ENCODE results near the gene MORN1. TPM values are rescaled to one million over a fixed set of nuclear protein-coding genes. Genes with fewer than 3 reads are reported as not detected.
A peak's percentile ranks its signal among the peaks of the same experiment; 100 is the strongest.

Gene MORN1
- total RNA-seq, 2 experiments from 2014 or later: 5.3 to 6.5 TPM

GRCh38 chr1:2422523-2422922, 31.2 kb upstream of the MORN1 start:
- Mint-ChIP-seq H3K27ac (no peak overlapping the region), H3K27me3 (no peaks in the 10 kb centered on the region), H3K36me3 (ENCODE audit: low read depth) (peaks cover 4% of the 10 kb centered on the region), H3K9me3 (no peaks in the 10 kb centered on the region), H3K4me3 (no peak overlapping the region), H3K4me1 (ENCODE audit: low read depth) (no peaks in the 10 kb centered on the region)
- Histone ChIP-seq H3K9me3 (ENCODE audit: control insufficient read depth in 1 of 2, insufficient read depth in 1 of 2, low read length in 2 of 2) (peaks cover 4 to 5% of the 10 kb centered on the region in 2 experiments), H3K27me3 (ENCODE audit: control insufficient read depth in 1 of 2, insufficient read depth in 2 of 2, low read length in 2 of 2) (no peaks in the 10 kb centered on the region), H3K4me1 (ENCODE audit: insufficient read depth, low read length) (peaks cover 16% of the 10 kb centered on the region), H3K36me3 (ENCODE audit: insufficient read depth, low read length) (no peaks in the 10 kb centered on the region), H3K27ac (ENCODE audit: low read depth in 1 of 2, low read length in 2 of 2) (no peak overlapping the region), H3K4me3 (ENCODE audit: low read length) (no peak overlapping the region)
- DNase-seq: no peak
- intact Hi-C loops (cut with DNase I, micrococcal nuclease): no loop called here
- no peak for ATAC-seq (ENCODE audit: poor library complexity)
- ChIA-PET POLR2A (no interaction called here), CTCF (no interaction called here)
- TF ChIP-seq CTCF (IDR thresholded peaks at IDR 0.05): no peak

GRCh38 chr1:2419416-2419815, 28.1 kb upstream of the MORN1 start:
- H3K27ac Mint-ChIP-seq: no peak overlapping the region

GRCh38 chr1:2418791-2419320, 27.5 kb upstream of the MORN1 start:
- H3K9me3 ChIP-seq (ENCODE audit: control insufficient read depth in 1 of 2, insufficient read depth in 1 of 2, low read length in 2 of 2): peaks cover 4 to 9% of the 10 kb centered on the region in 2 experiments
- no peak for DNase-seq
- Mint-ChIP-seq H3K4me1 (ENCODE audit: low read depth) (peaks cover 29% of the 10 kb centered on the region), H3K9me3 (no peaks in the 10 kb centered on the region), H3K27ac (no peak overlapping the region), H3K27me3 (no peaks in the 10 kb centered on the region), H3K36me3 (ENCODE audit: low read depth) (peaks cover 10% of the 10 kb centered on the region), H3K4me3 (peak overlapping the region; percentile 71)
- H3K4me1 ChIP-seq (ENCODE audit: insufficient read depth, low read length): peaks cover 46% of the 10 kb centered on the region
- no peak overlapping the region for H3K27ac ChIP-seq (ENCODE audit: low read depth in 1 of 2, low read length in 2 of 2)
- no peak for ATAC-seq (ENCODE audit: poor library complexity)
- no peak for TF ChIP-seq CTCF (IDR thresholded peaks at IDR 0.05)
- H3K4me3 ChIP-seq (ENCODE audit: low read length): no peak overlapping the region
- no peaks in the 10 kb centered on the region for H3K27me3 ChIP-seq (ENCODE audit: control insufficient read depth in 1 of 2, insufficient read depth in 2 of 2, low read length in 2 of 2)
- H3K36me3 ChIP-seq (ENCODE audit: insufficient read depth, low read length): no peaks in the 10 kb centered on the region
- ChIA-PET POLR2A (no interaction called here), CTCF (no interaction called here)
- intact Hi-C loops (cut with DNase I, micrococcal nuclease): loop anchor here in 1 of 2 experiments (10.0 kb wide), 1 partner anchor 1006 kb away; no protein-coding TSS in a partner anchor

More at GRCh38 chr1:2419416-2419815, 28.1 kb upstream of the MORN1 start:
- ATAC-seq (ENCODE audit: poor library complexity): no peak
- H3K4me1 ChIP-seq (ENCODE audit: insufficient read depth, low read length): peaks cover 41% of the 10 kb centered on the region
- ChIA-PET POLR2A (interaction anchor here (1.1 kb wide), 1 partner anchor 28 kb away, joined by 3 read pairs; the partner anchor contains the start of genes MORN1 and RER1), CTCF (no interaction called here)
- H3K9me3 Mint-ChIP-seq: no peaks in the 10 kb centered on the region
- H3K36me3 ChIP-seq (ENCODE audit: insufficient read depth, low read length): no peaks in the 10 kb centered on the region
- intact Hi-C loops (cut with DNase I, micrococcal nuclease): loop anchor here in 1 of 2 experiments (10.0 kb wide), 1 partner anchor 1005 kb away; no protein-coding TSS in a partner anchor
- peaks cover 6% of the 10 kb centered on the region for H3K36me3 Mint-ChIP-seq (ENCODE audit: low read depth)
- no peak overlapping the region for H3K4me3 Mint-ChIP-seq
- DNase-seq: no peak
- no peak overlapping the region for H3K4me3 ChIP-seq (ENCODE audit: low read length)
- no peaks in the 10 kb centered on the region for H3K27me3 ChIP-seq (ENCODE audit: control insufficient read depth in 1 of 2, insufficient read depth in 2 of 2, low read length in 2 of 2)
- TF ChIP-seq CTCF (IDR thresholded peaks at IDR 0.05): no peak
- H3K27ac ChIP-seq (ENCODE audit: low read depth in 1 of 2, low read length in 2 of 2): no peak overlapping the region
- peaks cover 4 to 9% of the 10 kb centered on the region in 2 experiments for H3K9me3 ChIP-seq (ENCODE audit: control insufficient read depth in 1 of 2, insufficient read depth in 1 of 2, low read length in 2 of 2)
- H3K27me3 Mint-ChIP-seq: no peaks in the 10 kb centered on the region
- peaks cover 24% of the 10 kb centered on the region for H3K4me1 Mint-ChIP-seq (ENCODE audit: low read depth)

Measured in CD4-positive, alpha-beta T cell (primary cell).